GM06990 (cell line): Measurements from ENCODE around the gene FOXD3.

Experiments used
- DNase-seq: peaks from one replicate; pipeline ENCODE4 v3.0.0-alpha.2; 2011; ENCODE audit not compliant: insufficient read length; ENCODE audit errors: extremely low read depth
- H3K27me3 ChIP-seq: replicated peaks from 2 replicates; pipeline ENCODE4 v1.6.0; 2011; ENCODE audit warnings: low read length; ENCODE audit not compliant: control insufficient read depth, insufficient read depth
- H3K36me3 ChIP-seq: 2 replicates; pipeline ENCODE4 v1.5.1; 2011; ENCODE audit warnings: low read length; ENCODE audit not compliant: control insufficient read depth, insufficient read depth
- H3K4me3 ChIP-seq: replicated peaks from 2 replicates; pipeline ENCODE4 v1.5.1; 2011; ENCODE audit warnings: low read depth, mild to moderate bottlenecking, control low read depth, low read length
- TF ChIP-seq, protein P1 (sequence below): IDR thresholded peaks from 2 replicates; pipeline ENCODE4 v1.5.1; 2011; ENCODE audit warnings: low read length, control low read depth, mild to moderate bottlenecking, inconsistent platforms; ENCODE audit not compliant: insufficient read depth, poor library complexity, severe bottlenecking

The FOXD3 gene

GRCh38 chr1:63326106-63326472 is 3.7 kb downstream of the FOXD3 start:
- Histone ChIP-seq H3K27me3 (no peaks in the 10 kb centered on the region; the same call in 1 of the 2 replicates), H3K4me3 (no peak overlapping the region), H3K36me3 (no peaks in the 10 kb centered on the region)
- DNase-seq, result no peak
- TF ChIP-seq, protein P1, sequence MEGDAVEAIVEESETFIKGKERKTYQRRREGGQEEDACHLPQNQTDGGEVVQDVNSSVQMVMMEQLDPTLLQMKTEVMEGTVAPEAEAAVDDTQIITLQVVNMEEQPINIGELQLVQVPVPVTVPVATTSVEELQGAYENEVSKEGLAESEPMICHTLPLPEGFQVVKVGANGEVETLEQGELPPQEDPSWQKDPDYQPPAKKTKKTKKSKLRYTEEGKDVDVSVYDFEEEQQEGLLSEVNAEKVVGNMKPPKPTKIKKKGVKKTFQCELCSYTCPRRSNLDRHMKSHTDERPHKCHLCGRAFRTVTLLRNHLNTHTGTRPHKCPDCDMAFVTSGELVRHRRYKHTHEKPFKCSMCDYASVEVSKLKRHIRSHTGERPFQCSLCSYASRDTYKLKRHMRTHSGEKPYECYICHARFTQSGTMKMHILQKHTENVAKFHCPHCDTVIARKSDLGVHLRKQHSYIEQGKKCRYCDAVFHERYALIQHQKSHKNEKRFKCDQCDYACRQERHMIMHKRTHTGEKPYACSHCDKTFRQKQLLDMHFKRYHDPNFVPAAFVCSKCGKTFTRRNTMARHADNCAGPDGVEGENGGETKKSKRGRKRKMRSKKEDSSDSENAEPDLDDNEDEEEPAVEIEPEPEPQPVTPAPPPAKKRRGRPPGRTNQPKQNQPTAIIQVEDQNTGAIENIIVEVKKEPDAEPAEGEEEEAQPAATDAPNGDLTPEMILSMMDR, result no peak

DNA sequence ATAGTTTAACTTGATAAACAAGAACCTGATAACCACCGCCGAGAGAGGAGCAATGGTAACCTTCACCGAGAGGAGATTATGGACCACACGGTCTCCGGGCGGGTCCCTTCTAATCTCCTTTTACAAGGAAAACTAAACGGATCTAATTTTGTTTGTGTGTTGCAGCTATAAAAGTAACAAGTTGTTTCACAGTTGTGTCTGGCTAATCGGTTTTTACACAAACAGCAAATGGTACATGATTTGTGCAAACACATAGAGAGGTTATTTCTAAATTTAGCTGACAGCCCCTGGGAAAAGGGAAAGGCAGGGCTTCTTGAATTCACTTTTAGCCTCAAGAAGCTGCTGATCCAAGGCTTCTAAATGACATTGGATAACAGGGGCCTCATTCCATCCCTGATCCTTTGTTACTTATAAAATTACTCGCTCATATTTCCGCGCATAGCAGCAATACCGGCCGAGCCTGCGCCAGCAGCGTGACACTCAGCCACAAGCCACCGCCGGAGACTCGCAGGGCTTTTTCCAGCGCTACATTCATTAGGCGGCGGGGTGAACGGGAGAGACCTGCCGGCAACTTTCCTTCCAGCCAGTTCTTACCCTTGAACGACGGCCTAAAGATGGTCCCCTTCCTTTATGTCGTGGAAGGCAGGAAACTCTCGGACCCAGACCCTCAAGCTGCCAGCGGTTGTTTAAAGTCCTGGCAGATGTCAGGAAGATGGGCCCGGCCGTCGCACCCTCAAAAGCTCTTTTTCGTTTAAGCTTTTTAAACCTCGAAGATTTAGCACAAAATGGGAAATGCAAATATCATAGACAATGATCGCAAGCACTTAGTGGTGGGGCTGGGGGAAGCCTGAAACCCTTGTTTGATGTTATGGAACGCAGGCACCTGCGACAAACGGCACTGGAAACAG is 4.4 kb downstream of the FOXD3 start:
- no peak for DNase-seq
- Histone ChIP-seq H3K4me3 (no peak overlapping the region), H3K27me3 (no peaks in the 10 kb centered on the region; the same call in 1 of the 2 replicates), H3K36me3 (no peaks in the 10 kb centered on the region)
- TF ChIP-seq, protein P1, result no peak

DNA sequence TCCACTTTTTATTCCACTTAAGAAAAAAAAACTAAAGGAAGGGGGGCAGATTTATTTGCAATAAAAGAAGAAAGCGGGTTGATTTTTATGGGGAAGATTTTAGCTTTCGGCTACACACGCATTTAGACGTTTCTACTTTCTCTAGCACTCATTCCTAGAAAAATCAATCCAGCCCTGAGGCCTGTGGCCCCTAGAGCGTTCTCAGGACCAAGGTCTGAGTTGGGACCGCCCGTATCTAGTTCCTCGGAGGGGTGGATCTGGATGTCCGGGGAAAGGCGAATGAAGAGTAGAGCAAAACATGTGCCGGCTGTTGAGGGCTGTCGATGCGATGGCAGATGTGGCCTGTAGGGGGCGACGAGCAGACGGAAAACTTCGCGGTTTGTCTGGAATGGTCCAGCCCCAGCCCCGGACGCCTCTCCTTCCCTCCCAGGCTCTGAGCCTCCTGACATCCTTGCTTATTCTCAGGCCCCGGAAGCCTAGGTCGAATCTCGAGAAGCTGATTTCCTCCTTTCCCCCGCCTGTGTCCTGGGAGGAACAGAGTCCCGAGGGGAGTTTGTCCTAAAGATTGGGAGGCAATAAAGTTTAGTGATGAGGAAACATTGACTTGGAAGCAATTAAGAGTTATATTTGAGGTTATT is 5.2 kb downstream of the FOXD3 start:
- Histone ChIP-seq H3K27me3 (no peaks in the 10 kb centered on the region; the same call in 1 of the 2 replicates), H3K36me3 (no peaks in the 10 kb centered on the region), H3K4me3 (no peak overlapping the region)
- TF ChIP-seq, protein P1, result peak; percentile 84
- no peak for DNase-seq

DNA sequence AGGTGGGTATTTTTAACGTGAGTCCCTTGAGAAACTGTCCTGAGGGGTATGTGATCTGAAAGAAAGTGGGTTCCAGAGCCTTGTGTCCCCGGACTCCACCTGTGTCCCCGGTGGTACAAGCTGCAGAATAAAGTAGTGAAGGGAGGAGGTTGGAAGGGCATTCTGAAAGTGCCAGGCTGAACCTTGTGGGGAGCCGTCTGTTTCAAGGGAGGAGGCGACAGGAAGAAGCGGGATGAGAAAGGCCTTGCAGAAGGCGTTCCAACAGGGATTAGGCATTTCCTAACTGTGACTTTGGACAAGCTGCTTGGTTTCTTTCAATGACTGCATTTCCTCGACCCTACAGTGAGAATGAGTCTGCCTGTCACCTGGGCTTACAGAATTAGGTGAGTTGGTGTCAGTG is 5.8 kb downstream of the FOXD3 start:
- no peak for DNase-seq
- TF ChIP-seq, protein P1, result no peak
- no peaks in the 10 kb centered on the region; the same call in 1 of the 2 replicates for H3K27me3 ChIP-seq
- no peak overlapping the region for H3K4me3 ChIP-seq
- no peaks in the 10 kb centered on the region for H3K36me3 ChIP-seq

DNA sequence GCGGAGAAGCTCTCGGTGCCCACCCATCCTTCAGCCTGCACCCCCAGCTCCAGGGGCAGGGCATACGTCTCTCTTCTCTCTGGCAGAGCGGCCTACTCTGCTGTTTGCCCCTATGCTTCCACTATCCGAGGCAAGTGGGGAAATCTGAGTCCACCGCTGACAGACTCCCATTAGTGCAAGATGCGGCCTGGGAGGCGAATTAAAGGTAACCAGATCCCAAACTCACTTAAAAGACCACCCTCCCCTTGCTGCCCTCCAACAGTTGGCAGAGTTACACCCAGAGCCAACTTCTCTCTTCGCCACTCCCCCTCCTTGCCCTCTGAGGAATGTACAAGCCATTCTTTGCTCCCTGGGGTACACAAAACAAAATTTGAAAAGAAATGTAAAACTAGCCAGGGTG is 6.4 kb downstream of the FOXD3 start:
- Histone ChIP-seq H3K36me3 (no peaks in the 10 kb centered on the region), H3K27me3 (no peaks in the 10 kb centered on the region; the same call in 1 of the 2 replicates), H3K4me3 (no peak overlapping the region)
- no peak for DNase-seq
- TF ChIP-seq, protein P1, result no peak
